Measurements from ENCODE around the gene CD14. TPM values are rescaled to one million over a fixed set of nuclear protein-coding genes. Genes with fewer than 3 reads are reported as not detected.
"Not testable (repeated sequence)": the region's sequence is repeated elsewhere in the genome, so short reads cannot be mapped to it uniquely, and the experiment has no call there.

Gene CD14
- total and polyA plus RNA-seq, 11 donors, result 9.9 to 220 (median 25.8) TPM

- Histone ChIP-seq H3K27ac (peak overlapping the region in 1 of 12 donors; percentile 65), H3K4me3 (no peak overlapping the region), H3K27me3 (no peaks in the 10 kb centered on the region), H3K9me3 (peaks cover 0 to 8% (median 0%) of the 10 kb centered on the region in 12 donors), H3K4me1 (peaks cover 0 to 49% (median 2%) of the 10 kb centered on the region in 12 donors), H3K36me3 (no peaks in the 10 kb centered on the region)
- intact Hi-C loops (cut with DNase I), result no loop called here
- ATAC-seq (no peak), DNase-seq (no peak)
- TF ChIP-seq CTCF (IDR thresholded peaks at IDR 0.05) (no peak), POLR2A (IDR thresholded peaks at IDR 0.05) (no peak)
- 78 to 86% (median 82%) methylated on average over 2 of the region's 2 CpGs for WGBS, 4 donors
These were observed 25.9 kb downstream of the CD14 start for GRCh38 chr5:140607031-140607430.

- Histone ChIP-seq H3K4me1 (peaks cover 0 to 40% (median 0%) of the 10 kb centered on the region in 12 donors), H3K36me3 (no peaks in the 10 kb centered on the region), H3K27me3 (no peaks in the 10 kb centered on the region), H3K9me3 (peaks cover 0 to 5% (median 0%) of the 10 kb centered on the region in 12 donors), H3K4me3 (no peak overlapping the region), H3K27ac (peak overlapping the region in 1 of 12 donors; percentile 65)
- DNase-seq, result no peak
- TF ChIP-seq POLR2A (IDR thresholded peaks at IDR 0.05) (no peak), CTCF (IDR thresholded peaks at IDR 0.05) (no peak)
- ATAC-seq, result no peak
- intact Hi-C loops (cut with DNase I), result no loop called here
- 75 to 88% (median 84%) methylated on average over 3 of the region's 3 CpGs for WGBS, 4 donors
These were observed 27.1 kb downstream of the CD14 start for GRCh38 chr5:140605879-140606278.

- intact Hi-C loops (cut with DNase I), result no loop called here
- no peaks in the 10 kb centered on the region for H3K9me3 ChIP-seq
- TF ChIP-seq CTCF (IDR thresholded peaks at IDR 0.05) (no peak), POLR2A (IDR thresholded peaks at IDR 0.05) (no peak)
- no peak for DNase-seq
- ATAC-seq, result no peak
- H3K27ac ChIP-seq, result peak overlapping the region in 1 of 12 donors; percentile 91
- H3K27me3 ChIP-seq, result no peaks in the 10 kb centered on the region
- 90 to 92% (median 91%) methylated on average over 2 of the region's 2 CpGs for WGBS, 4 donors
- peaks cover 0 to 18% (median 0%) of the 10 kb centered on the region in 12 donors for H3K4me1 ChIP-seq
- no peak overlapping the region for H3K4me3 ChIP-seq
- no peaks in the 10 kb centered on the region for H3K36me3 ChIP-seq
These were observed 29.2 kb downstream of the CD14 start for GRCh38 chr5:140603734-140604133.

GRCh38 chr5:140603446-140603698 is 29.6 kb downstream of the CD14 start:
- Histone ChIP-seq H3K27ac (peak overlapping the region in 3 of 12 donors; percentile 42 to 91 (median 57)), H3K4me1 (peaks cover 0 to 14% (median 0%) of the 10 kb centered on the region in 12 donors)
- WGBS, 4 donors, result 87 to 95% (median 91%) methylated on average over 4 of the region's 4 CpGs
- H3K9me3 ChIP-seq; H3K4me3 ChIP-seq; ATAC-seq; intact Hi-C loops (cut with DNase I); DNase-seq; H3K27me3 ChIP-seq; H3K36me3 ChIP-seq: not testable (repeated sequence)

GRCh38 chr5:140602147-140602546 is 30.8 kb downstream of the CD14 start:
- DNase-seq (no peak), ATAC-seq (no peak)
- H3K4me3 ChIP-seq, result no peak overlapping the region
- WGBS, 4 donors, result 71 to 81% (median 77%) methylated on average over 4 of the region's 4 CpGs
- intact Hi-C loops (cut with DNase I), result no loop called here
- peaks cover 0 to 7% (median 0%) of the 10 kb centered on the region in 12 donors for H3K4me1 ChIP-seq
- no peak for TF ChIP-seq POLR2A (IDR thresholded peaks at IDR 0.05)
- no peak for TF ChIP-seq CTCF (IDR thresholded peaks at IDR 0.05)
- no peaks in the 10 kb centered on the region for H3K27me3 ChIP-seq
- no peaks in the 10 kb centered on the region for H3K36me3 ChIP-seq
- no peaks in the 10 kb centered on the region for H3K9me3 ChIP-seq
- peak overlapping the region in 5 of 12 donors; percentile 17 to 91 (median 52) for H3K27ac ChIP-seq

Data from heart left ventricle (tissue), 16 donors.